Stomach (tissue), 4 donors: Measurements from ENCODE around the gene MICAL3.

ENCODE experiments used
- CTCF ChIP-seq, 7 experiments: fragments of 450-650 bp in 4 of 7; fragments of 200-600 bp in 3 of 7; sonication (generic) in 3 of 7; IDR thresholded peaks; one replicate each; pipeline ENCODE4 v1.5.1; 2016 to 2019; ENCODE audit warnings: antibody characterized with exemption in 7 of 7, control low read depth in 2 of 7, mild to moderate bottlenecking in 1 of 7
- POLR2A ChIP-seq, 4 donors: fragments of 450-650 bp; IDR thresholded peaks; one replicate each; pipeline ENCODE4 v1.6.1; 2016; ENCODE audit warnings: antibody characterized with exemption in 4 of 4, control low read depth in 2 of 4, mild to moderate bottlenecking in 1 of 4, moderate library complexity in 1 of 4

- TF ChIP-seq POLR2A (IDR thresholded peaks at IDR 0.05): no peak
- TF ChIP-seq CTCF (IDR thresholded peaks at IDR 0.05): no peak
Observed at GRCh38 chr22:17802411-17802810, 221.9 kb downstream of the MICAL3 start.
